AG04450 (cell line): Measurements from ENCODE around the gene IL1RAPL1. TPM values are rescaled to one million over a fixed set of nuclear protein-coding genes. Genes with fewer than 3 reads are reported as not detected.

Experiments
- CTCF ChIA-PET: fragments of 300-600, 350-600 bp; formaldehyde crosslinking; extraction: SDS; loops from one replicate; lab custom pipeline; 2022; ENCODE audit warnings: antibody characterized with exemption, inconsistent platforms; lab: Charles Lee
- POLR2A ChIA-PET: fragments of 350-600 bp; formaldehyde crosslinking; extraction: SDS; loops from one replicate; lab custom pipeline; 2021; ENCODE audit warnings: antibody characterized with exemption, inconsistent platforms; lab: Yijun Ruan, JAX
- DNase-seq: peaks from one replicate; pipeline ENCODE4 v3.0.0-alpha.2; 2011; ENCODE audit warnings: low read depth, low spot score
- H3K27ac ChIP-seq: one replicate; pipeline ENCODE4 v1.5.1; 2012; ENCODE audit warnings: low read depth, low read length, control low read depth
- H3K27me3 ChIP-seq: one replicate; pipeline ENCODE4 v1.6.0; 2012; ENCODE audit warnings: low read length; ENCODE audit not compliant: control insufficient read depth, insufficient read depth
- H3K4me3 ChIP-seq: 2 replicates; pipeline ENCODE4 v1.5.1; 2011; ENCODE audit warnings: mild to moderate bottlenecking, low read depth, low read length, control low read depth
- H3K9me3 ChIP-seq: 2 replicates; pipeline ENCODE4 v1.5.1; 2012; ENCODE audit warnings: low read length; ENCODE audit not compliant: control insufficient read depth, insufficient read depth
- polyA plus RNA-seq: library from polyadenylated mRNA; depleted of rRNA; stranded (reverse); fragments of >200 nt; gene quantifications from 2 replicates; pipeline ENCODE4 v1.2.3, GENCODE V29; 2011
- TF ChIP-seq, protein P1 (sequence below): IDR thresholded peaks from 2 replicates; pipeline ENCODE4 v1.5.1; 2011; ENCODE audit warnings: low read depth, low read length, control low read depth, inconsistent platforms

The IL1RAPL1 gene
- polyA plus RNA-seq, 1 experiment, result 0.93 TPM

DNA sequence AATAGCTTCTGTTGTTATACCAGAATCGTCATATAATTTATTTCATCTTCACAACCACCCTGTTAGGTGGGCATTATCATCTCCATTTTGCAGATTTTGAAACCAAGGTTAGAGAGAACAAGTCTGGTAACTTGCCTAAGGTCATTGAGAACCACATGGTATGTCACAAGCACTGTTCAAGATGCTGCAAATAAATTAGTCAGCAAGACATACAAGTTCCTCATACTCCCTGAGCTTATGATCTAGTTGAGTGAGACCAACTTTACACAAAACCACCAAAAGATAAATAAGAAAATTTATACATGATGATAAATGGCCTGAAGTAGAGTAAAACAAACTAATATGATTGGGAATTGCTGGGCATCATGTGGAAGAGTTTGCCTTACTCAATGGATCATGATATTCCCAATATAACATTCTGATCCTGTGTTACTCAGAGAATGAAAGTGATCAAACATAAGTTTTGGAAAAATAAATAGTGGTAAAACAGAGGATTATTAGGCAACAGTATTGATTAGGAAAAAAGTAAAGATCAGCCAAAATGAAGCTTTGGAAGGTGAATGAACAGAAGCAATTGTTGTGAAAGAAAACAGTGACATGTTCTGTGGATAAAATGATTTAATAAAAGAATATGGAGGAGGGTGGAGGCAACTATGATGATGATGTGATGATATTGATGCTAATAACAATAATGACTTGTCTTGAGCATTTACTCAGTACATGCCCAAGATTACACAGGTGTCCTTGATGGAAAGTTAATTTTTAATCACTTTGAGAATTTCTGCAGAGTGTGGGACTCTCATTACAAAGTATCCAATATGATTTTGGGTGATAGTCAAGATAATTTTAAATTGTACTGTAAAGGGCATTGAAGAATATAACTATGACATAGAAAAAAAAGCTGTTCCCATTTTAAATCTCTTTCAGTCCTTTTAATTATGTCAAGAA, 34.1 kb upstream of the IL1RAPL1 start:
- POLR2A ChIA-PET, result no interaction called here

DNA sequence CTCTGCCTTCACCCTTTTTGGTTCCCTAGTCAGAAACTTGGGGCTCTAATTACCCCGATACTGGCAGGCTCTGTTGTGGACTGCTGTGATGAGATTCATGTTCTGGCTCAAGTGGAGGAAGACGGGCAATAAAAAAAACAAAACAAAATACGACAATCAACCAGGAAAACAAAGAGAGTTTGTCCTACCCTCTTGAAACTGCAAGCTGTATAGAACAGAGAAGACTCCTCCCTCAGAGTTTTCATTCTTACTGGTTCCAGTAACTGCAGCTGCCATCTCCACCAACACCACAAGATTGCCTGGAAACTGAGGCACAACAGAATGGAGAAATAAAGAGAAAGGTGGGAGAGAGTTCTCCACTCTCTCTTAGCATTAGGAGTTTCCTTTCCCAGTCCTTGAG, 11.1 kb upstream of the IL1RAPL1 start:
- no peaks in the 10 kb centered on the region for H3K27me3 ChIP-seq
- H3K9me3 ChIP-seq, result no peaks in the 10 kb centered on the region
- H3K27ac ChIP-seq, result no peak overlapping the region
- DNase-seq, result no peak
- POLR2A ChIA-PET, result no interaction called here
- TF ChIP-seq, protein P1, sequence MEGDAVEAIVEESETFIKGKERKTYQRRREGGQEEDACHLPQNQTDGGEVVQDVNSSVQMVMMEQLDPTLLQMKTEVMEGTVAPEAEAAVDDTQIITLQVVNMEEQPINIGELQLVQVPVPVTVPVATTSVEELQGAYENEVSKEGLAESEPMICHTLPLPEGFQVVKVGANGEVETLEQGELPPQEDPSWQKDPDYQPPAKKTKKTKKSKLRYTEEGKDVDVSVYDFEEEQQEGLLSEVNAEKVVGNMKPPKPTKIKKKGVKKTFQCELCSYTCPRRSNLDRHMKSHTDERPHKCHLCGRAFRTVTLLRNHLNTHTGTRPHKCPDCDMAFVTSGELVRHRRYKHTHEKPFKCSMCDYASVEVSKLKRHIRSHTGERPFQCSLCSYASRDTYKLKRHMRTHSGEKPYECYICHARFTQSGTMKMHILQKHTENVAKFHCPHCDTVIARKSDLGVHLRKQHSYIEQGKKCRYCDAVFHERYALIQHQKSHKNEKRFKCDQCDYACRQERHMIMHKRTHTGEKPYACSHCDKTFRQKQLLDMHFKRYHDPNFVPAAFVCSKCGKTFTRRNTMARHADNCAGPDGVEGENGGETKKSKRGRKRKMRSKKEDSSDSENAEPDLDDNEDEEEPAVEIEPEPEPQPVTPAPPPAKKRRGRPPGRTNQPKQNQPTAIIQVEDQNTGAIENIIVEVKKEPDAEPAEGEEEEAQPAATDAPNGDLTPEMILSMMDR, result no peak
- H3K4me3 ChIP-seq, result no peak overlapping the region
- CTCF ChIA-PET, result no interaction called here

More for the DNA sequence above, 34.1 kb upstream of the IL1RAPL1 start:
- H3K9me3 ChIP-seq, result 0 out of 2 replicates have a peak, but pooled peaks cover 5% of the 10 kb centered on the region
- no peak overlapping the region for H3K4me3 ChIP-seq
- TF ChIP-seq, protein P1, result no peak
- no peaks in the 10 kb centered on the region for H3K27me3 ChIP-seq
- H3K27ac ChIP-seq, result no peak overlapping the region
- no peak for DNase-seq
- CTCF ChIA-PET, result no interaction called here

DNA sequence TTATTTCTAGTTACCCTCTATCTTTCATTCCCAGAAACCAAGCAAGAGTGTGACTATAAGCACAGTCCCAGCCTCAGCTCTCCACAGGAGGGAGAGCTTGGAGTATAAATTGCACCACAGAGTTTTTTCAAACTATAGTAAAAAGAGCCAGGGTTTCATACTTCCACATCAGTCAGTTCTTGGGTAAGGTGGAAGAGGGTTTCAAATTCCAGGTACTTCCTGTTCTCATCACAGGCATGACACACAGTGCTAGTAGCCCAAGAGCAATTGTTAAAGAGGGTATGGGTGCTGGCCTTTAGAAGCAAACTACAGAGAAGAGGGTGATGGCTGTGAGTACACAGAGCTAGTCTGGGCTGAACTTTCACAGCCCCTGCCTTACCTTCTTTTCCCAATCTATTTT, 5.7 kb upstream of the IL1RAPL1 start:
- ChIA-PET CTCF (no interaction called here), POLR2A (no interaction called here)
- Histone ChIP-seq H3K9me3 (no peaks in the 10 kb centered on the region), H3K27me3 (no peaks in the 10 kb centered on the region), H3K27ac (no peak overlapping the region), H3K4me3 (no peak overlapping the region)
- TF ChIP-seq, protein P1, result no peak
- no peak for DNase-seq

DNA sequence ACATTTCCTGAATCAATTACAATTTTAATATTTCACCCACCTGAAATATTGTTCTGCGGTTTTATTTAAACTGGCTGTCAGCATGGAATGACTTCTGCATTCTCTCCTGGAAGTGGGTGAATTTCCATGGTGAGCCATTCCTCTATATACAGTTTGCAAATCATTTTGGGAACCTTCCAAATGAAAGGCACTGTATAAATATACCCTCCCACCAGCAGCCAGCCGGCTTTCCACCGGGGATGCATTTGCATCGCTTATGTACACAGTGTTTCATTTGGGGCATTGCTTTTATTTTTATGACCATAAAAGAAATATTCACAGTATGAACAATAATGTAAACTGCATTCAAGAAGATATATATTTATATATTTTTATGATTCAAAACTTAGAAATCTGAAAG, 4.7 kb upstream of the IL1RAPL1 start:
- POLR2A ChIA-PET, result no interaction called here

DNA sequence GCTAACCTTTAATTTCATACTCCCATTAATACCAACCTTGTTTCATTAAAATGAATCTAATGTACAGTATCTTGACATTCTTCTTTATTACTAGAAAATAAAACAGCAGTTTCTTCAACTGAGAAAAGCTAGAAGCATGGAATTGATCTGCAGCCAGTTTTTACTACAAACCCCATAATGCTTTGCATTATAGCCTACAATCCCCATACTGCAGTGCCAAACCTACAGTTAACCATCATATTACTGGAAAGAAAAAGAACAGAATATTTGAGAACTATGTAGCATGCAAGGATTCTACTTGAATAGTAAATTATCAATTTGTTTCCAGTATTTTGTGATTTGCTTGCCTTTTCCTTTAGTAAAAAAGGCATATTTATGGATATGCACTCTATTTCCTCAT, 3.2 kb upstream of the IL1RAPL1 start:
- Histone ChIP-seq H3K27me3 (no peaks in the 10 kb centered on the region), H3K9me3 (no peaks in the 10 kb centered on the region), H3K4me3 (no peak overlapping the region), H3K27ac (no peak overlapping the region)
- DNase-seq, result no peak
- POLR2A ChIA-PET, result no interaction called here
- TF ChIP-seq, protein P1, result no peak
- CTCF ChIA-PET, result no interaction called here

More for the DNA sequence above, 4.7 kb upstream of the IL1RAPL1 start:
- Histone ChIP-seq H3K27me3 (no peaks in the 10 kb centered on the region), H3K4me3 (no peak overlapping the region), H3K9me3 (no peaks in the 10 kb centered on the region), H3K27ac (no peak overlapping the region)
- CTCF ChIA-PET, result no interaction called here
- TF ChIP-seq, protein P1, result no peak
- peak; percentile 8 for DNase-seq
